ENCODE data around the gene SAFB. TPM values are rescaled to one million over a fixed set of nuclear protein-coding genes. Genes with fewer than 3 reads are reported as not detected.

SAFB gene
- total RNA-seq = 10 to 100 TPM; 39.7 to 73.6 (median 65.2) TPM

- no peaks in the 10 kb centered on the region for H3K27me3 ChIP-seq
- H3K4me3 ChIP-seq = peak within 1 kb of the TSS; percentile 91 to 100
- no peaks in the 10 kb centered on the region for H3K9me3 ChIP-seq
- peak; percentile 92 for TF ChIP-seq POLR2AphosphoS5 (IDR thresholded peaks at IDR 0.05)
- TF ChIP-seq EP300 (IDR thresholded peaks at IDR 0.05) = no peak
- peak; percentile 85 to 87 for TF ChIP-seq POLR2A (IDR thresholded peaks at IDR 0.05)
- no peak for TF ChIP-seq CTCF (IDR thresholded peaks at IDR 0.05)
- H3K27ac ChIP-seq = peak within 1 kb of the TSS; percentile 91 to 99 (median 98)
- H3K36me3 ChIP-seq = peaks cover 0 to 55% of the 10 kb centered on the region in 2 donors
- H3K4me1 ChIP-seq = peaks cover 8 to 82% (median 44%) of the 10 kb centered on the region in 3 donors
- WGBS, 2 donors (ENCODE audit: low coverage in 1 of 2) = no CpG with 5 or more reads among the region's 116 CpGs
- peak; percentile 99 for ATAC-seq
Measured at GRCh38 chr19:5622465-5623396, at the start of gene SAFB, which contains the start of gene SAFB2. Gene SAFB, plus strand, starts transcription at chr19:5623083. Its CDS starts 123 bp downstream, at chr19:5623206. Gene SAFB2, minus strand, starts transcription at chr19:5622776. Its CDS starts 61 bp downstream, at chr19:5622715.

- Histone ChIP-seq H3K9me3 (no peaks in the 10 kb centered on the region), H3K36me3 (peaks cover 0 to 4% of the 10 kb centered on the region in 2 donors), H3K27me3 (no peaks in the 10 kb centered on the region), H3K4me3 (no peak overlapping the region), H3K4me1 (peaks cover 0 to 8% (median 5%) of the 10 kb centered on the region in 3 donors), H3K27ac (no peak overlapping the region)
- 76 to 79% methylated on average over 6 of the region's 6 CpGs for WGBS, 2 donors (ENCODE audit: low coverage in 1 of 2)
- TF ChIP-seq EP300 (IDR thresholded peaks at IDR 0.05) (no peak), POLR2A (IDR thresholded peaks at IDR 0.05) (no peak), CTCF (IDR thresholded peaks at IDR 0.05) (no peak), POLR2AphosphoS5 (IDR thresholded peaks at IDR 0.05) (no peak)
- ATAC-seq = no peak
Measured at GRCh38 chr19:5575590-5575989, 47.3 kb upstream of the SAFB start.

GRCh38 chr19:5578097-5578846 is 44.6 kb upstream of the SAFB start:
- H3K9me3 ChIP-seq = no peaks in the 10 kb centered on the region
- H3K36me3 ChIP-seq = peaks cover 0 to 25% of the 10 kb centered on the region in 2 donors
- ATAC-seq = peak; percentile 66
- no peaks in the 10 kb centered on the region for H3K27me3 ChIP-seq
- no peak overlapping the region for H3K4me3 ChIP-seq
- peaks cover 0 to 8% (median 5%) of the 10 kb centered on the region in 3 donors for H3K4me1 ChIP-seq
- no peak overlapping the region for H3K27ac ChIP-seq
- 9 to 42% methylated on average over 5 to 13 of the region's 28 CpGs for WGBS, 2 donors (ENCODE audit: low coverage in 1 of 2)
- TF ChIP-seq CTCF (IDR thresholded peaks at IDR 0.05) (peak in 3 of 4 experiments; percentile 84 to 99 (median 91)), EP300 (IDR thresholded peaks at IDR 0.05) (no peak)

GRCh38 chr19:5579286-5579685 is 43.6 kb upstream of the SAFB start:
- Histone ChIP-seq H3K27ac (no peak overlapping the region), H3K9me3 (no peaks in the 10 kb centered on the region), H3K36me3 (peaks cover 0 to 32% of the 10 kb centered on the region in 2 donors), H3K4me1 (peaks cover 0 to 8% (median 5%) of the 10 kb centered on the region in 3 donors), H3K27me3 (no peaks in the 10 kb centered on the region), H3K4me3 (no peak overlapping the region)
- WGBS, 2 donors (ENCODE audit: low coverage in 1 of 2) = 100% methylated on average over 1 of the region's 6 CpGs; no CpG with 5 or more reads in 1 of the 2 donors
- ATAC-seq = no peak
- TF ChIP-seq POLR2AphosphoS5 (IDR thresholded peaks at IDR 0.05) = no peak

GRCh38 chr19:5579697-5580096 is 43.2 kb upstream of the SAFB start:
- H3K9me3 ChIP-seq = no peaks in the 10 kb centered on the region
- no peak for TF ChIP-seq CTCF (IDR thresholded peaks at IDR 0.05)
- no peak for TF ChIP-seq POLR2AphosphoS5 (IDR thresholded peaks at IDR 0.05)
- TF ChIP-seq POLR2A (IDR thresholded peaks at IDR 0.05) = no peak
- TF ChIP-seq EP300 (IDR thresholded peaks at IDR 0.05) = no peak
- WGBS, 2 donors (ENCODE audit: low coverage in 1 of 2) = 76% methylated on average over 3 of the region's 7 CpGs; no CpG with 5 or more reads in 1 of the 2 donors

More at GRCh38 chr19:5579697-5580096, 43.2 kb upstream of the SAFB start:
- Histone ChIP-seq H3K36me3 (peaks cover 0 to 32% of the 10 kb centered on the region in 2 donors), H3K4me3 (no peak overlapping the region), H3K27ac (no peak overlapping the region), H3K4me1 (peaks cover 0 to 10% (median 5%) of the 10 kb centered on the region in 3 donors), H3K27me3 (no peaks in the 10 kb centered on the region)
- ATAC-seq = no peak

Data from gastroesophageal sphincter (tissue), 4 donors.